B cell (primary cell): ENCODE measurements around the gene IGF1R. TPM values are rescaled to one million over a fixed set of nuclear protein-coding genes. Genes with fewer than 3 reads are reported as not detected.

Source experiments
- ATAC-seq: fragments of 200-7000 bp; cut with Tn5 transposase; one replicate; pipeline ENCODE4 v1.10.0; 2021; ENCODE audit warnings: low read depth, mild to moderate bottlenecking, moderate number of reproducible peaks, moderate library complexity
- CTCF ChIA-PET: fragments of 350-600 bp; sonication (Branson Sonifier 250); formaldehyde crosslinking; loops from one replicate; lab custom pipeline; 2021; ENCODE audit warnings: antibody characterized with exemption, inconsistent platforms; lab: Charles Lee
- POLR2A ChIA-PET: fragments of 350-600 bp; sonication (Branson Sonifier 250); formaldehyde crosslinking; loops from one replicate; lab custom pipeline; 2021; ENCODE audit warnings: antibody characterized with exemption; lab: Charles Lee
- DNase-seq: peaks from one replicate; pipeline ENCODE4 v3.0.0; 2013
- H2AFZ ChIP-seq: 2 replicates; pipeline ENCODE4 v1.6.1; 2012; ENCODE audit warnings: mild to moderate bottlenecking, low read depth, low read length; ENCODE audit not compliant: insufficient read depth, poor library complexity, severe bottlenecking
- H3K27ac ChIP-seq, 2 donors: 1 replicate in 1 of 2; 2 replicates in 1 of 2; pipeline ENCODE4 v1.5.1; 2012 to 2013; ENCODE audit warnings: low read length in 2 of 2, mild to moderate bottlenecking in 2 of 2, moderate library complexity in 1 of 2
- H3K27me3 ChIP-seq, 4 experiments: fragments of 200-600 bp in 1 of 4; sonication (generic) in 1 of 4; replicated peaks in 1 of 4; 1 replicate in 2 of 4; 2 replicates in 2 of 4; pipeline versions ENCODE4 v1.6.1 to v1.7.0; 2013 to 2016; ENCODE audit warnings: low read length in 3 of 4, mild to moderate bottlenecking in 2 of 4, mixed read lengths in 1 of 4, moderate library complexity in 1 of 4; ENCODE audit not compliant: insufficient read depth in 4 of 4, control insufficient read depth in 3 of 4; ENCODE audit errors: control extremely low read depth in 1 of 4
- H3K36me3 ChIP-seq, 2 experiments: replicated peaks in 1 of 2; 1 replicate in 1 of 2; 2 replicates in 1 of 2; pipeline versions ENCODE4 v1.6.1 to v1.7.1; 2013; ENCODE audit warnings: low read length in 1 of 2; ENCODE audit not compliant: insufficient read depth in 2 of 2, control insufficient read depth in 1 of 2; ENCODE audit errors: control extremely low read depth in 1 of 2, extremely low read depth in 1 of 2
- H3K4me1 ChIP-seq, 2 donors: fragments of 200-600 bp in 1 of 2; sonication (generic) in 1 of 2; 1 replicate in 1 of 2; 2 replicates in 1 of 2; pipeline versions ENCODE4 v1.5.1 to v1.6.1; 2013 to 2017; ENCODE audit warnings: low read length in 2 of 2; ENCODE audit not compliant: control insufficient read depth in 2 of 2, insufficient read depth in 2 of 2
- H3K4me2 ChIP-seq: replicated peaks from 2 replicates; pipeline ENCODE3; 2012; ENCODE audit warnings: mild to moderate bottlenecking, low read depth, low read length; ENCODE audit not compliant: poor library complexity, severe bottlenecking
- H3K4me3 ChIP-seq, 5 experiments: fragments of 200-600 bp in 1 of 5; sonication (generic) in 1 of 5; 1 replicate in 3 of 5; 2 replicates in 2 of 5; pipeline versions ENCODE4 v1.5.1 to v1.7.0; 2011 to 2016; ENCODE audit warnings: low read length in 4 of 5, mild to moderate bottlenecking in 4 of 5, low read depth in 2 of 5, control low read depth in 1 of 5, moderate library complexity in 1 of 5; ENCODE audit not compliant: insufficient read depth in 1 of 5; ENCODE audit errors: control extremely low read depth in 1 of 5, extremely low read depth in 1 of 5
- H3K79me2 ChIP-seq: fragments of 200-600 bp; sonication (generic); one replicate; pipeline ENCODE4 v1.6.0; 2016; ENCODE audit warnings: low read length; ENCODE audit not compliant: control insufficient read depth, insufficient read depth
- H3K9ac ChIP-seq: fragments of 200-600 bp; sonication (generic); 2 replicates; pipeline ENCODE4 v1.6.1; 2017; ENCODE audit warnings: mild to moderate bottlenecking, low read length, moderate library complexity
- H3K9me3 ChIP-seq, 3 donors: one replicate each; pipeline versions ENCODE4 v1.6.1 to v1.7.1; 2013; ENCODE audit warnings: low read length in 2 of 3; ENCODE audit not compliant: control insufficient read depth in 2 of 3, insufficient read depth in 1 of 3; ENCODE audit errors: control extremely low read depth in 1 of 3
- H4K20me1 ChIP-seq: 2 replicates; pipeline ENCODE4 v1.6.0; 2012; ENCODE audit warnings: mild to moderate bottlenecking, low read length; ENCODE audit not compliant: insufficient read depth, control insufficient read depth, poor library complexity, severe bottlenecking
- H3K27ac Mint-ChIP-seq: one replicate; pipeline ENCODE4 v1.8.0; 2021; ENCODE audit warnings: mixed read lengths
- H3K27me3 Mint-ChIP-seq: one replicate; pipeline ENCODE4 v1.8.0; 2021; ENCODE audit warnings: mixed read lengths
- H3K4me1 Mint-ChIP-seq: one replicate; pipeline ENCODE4 v1.8.0; 2021; ENCODE audit warnings: mixed read lengths
- H3K4me3 Mint-ChIP-seq: one replicate; pipeline ENCODE4 v1.8.0; 2021; ENCODE audit warnings: mixed read lengths
- H3K9me3 Mint-ChIP-seq: one replicate; pipeline ENCODE4 v1.8.0; 2022; ENCODE audit warnings: mixed read lengths; ENCODE audit not compliant: insufficient read depth
- CTCF ChIP-seq: fragments of 200-600 bp; IDR thresholded peaks from one replicate; pipeline ENCODE4 v1.8.0; 2022; ENCODE audit warnings: antibody characterized with exemption, mild to moderate bottlenecking
- EZH2 ChIP-seq: IDR thresholded peaks from 2 replicates; pipeline ENCODE4 v1.6.1; 2012; ENCODE audit warnings: borderline replicate concordance, low read depth, mild to moderate bottlenecking, moderate library complexity, low read length; ENCODE audit not compliant: insufficient read depth, poor library complexity, severe bottlenecking
- WGBS: methylation state at CpG from one replicate; pipeline ENCODE4 v1.1.5; 2013; ENCODE audit warnings: missing lambda C conversion rate; ENCODE audit not compliant: insufficient coverage; 5-methylcytosine and 5-hydroxymethylcytosine counted together
- intact Hi-C: fragments of 100-400 bp; cut with micrococcal nuclease; formaldehyde crosslinking; loops from one replicate; pipeline ENCODE4 v1.10.0; 2022
- polyA plus RNA-seq: library from polyadenylated mRNA; depleted of rRNA; stranded (reverse); fragments of >200 nt; gene quantifications from 2 replicates; pipeline ENCODE4 v1.2.3, GENCODE V29; 2012
- total RNA-seq, 2 donors: library from RNA; stranded (reverse); fragments of 120-200 nt in 1 of 2; gene quantifications; 1 replicate in 1 of 2; 2 replicates in 1 of 2; pipeline versions ENCODE4 v1.2.3 to v1.2.4, GENCODE V29; 2013 to 2022

Gene IGF1R
- total and polyA plus RNA-seq, 2 donors (not counting 1 experiment from before 2014, with no cell fraction given), result 5.4 to 23.1 TPM

- Histone ChIP-seq H3K79me2 (no peaks in the 10 kb centered on the region), H3K27me3 (peaks cover 0 to 7% (median 1%) of the 10 kb centered on the region in 4 experiments), H3K4me2 (no peak overlapping the region), H2AFZ (no peak overlapping the region), H3K4me1 (no peaks in the 10 kb centered on the region), H4K20me1 (no peaks in the 10 kb centered on the region), H3K9me3 (no peaks in the 10 kb centered on the region), H3K36me3 (no peaks in the 10 kb centered on the region), H3K27ac (no peak overlapping the region), H3K9ac (no peak overlapping the region), H3K4me3 (no peak overlapping the region)
- Mint-ChIP-seq H3K27me3 (peaks cover 18% of the 10 kb centered on the region), H3K4me1 (no peaks in the 10 kb centered on the region), H3K9me3 (no peaks in the 10 kb centered on the region), H3K27ac (no peak overlapping the region), H3K4me3 (no peak overlapping the region)
- TF ChIP-seq EZH2, result no peak
- TF ChIP-seq CTCF, result no peak
- no CpG with 5 or more reads among the region's 1 CpG for WGBS
- ChIA-PET POLR2A (no interaction called here), CTCF (interaction anchor here (1.6 kb wide), 1 partner anchor 29 kb away, joined by 4 read pairs; no protein-coding TSS in a partner anchor)
- no peak for DNase-seq
- ATAC-seq, result no peak
- intact Hi-C loops, result no loop called here
These were observed 20.1 kb upstream of the IGF1R start for GRCh38 chr15:98628216-98628615.

GRCh38 chr15:98635848-98636247 lies 12.5 kb upstream of the IGF1R start:
- intact Hi-C loops, result no loop called here
- CTCF ChIA-PET, result interaction anchor here (0.8 to 1.3 kb wide), 2 partner anchors 11 to 22 kb away, joined by 3 to 4 read pairs; no protein-coding TSS in a partner anchor

More at GRCh38 chr15:98635848-98636247, 12.5 kb upstream of the IGF1R start:
- POLR2A ChIA-PET, result no interaction called here
- Histone ChIP-seq H3K9ac (no peak overlapping the region), H3K9me3 (no peaks in the 10 kb centered on the region), H4K20me1 (no peaks in the 10 kb centered on the region), H3K4me2 (no peak overlapping the region), H3K27ac (no peak overlapping the region), H3K27me3 (no peaks in the 10 kb centered on the region), H3K79me2 (no peaks in the 10 kb centered on the region), H3K36me3 (no peaks in the 10 kb centered on the region), H3K4me3 (no peak overlapping the region), H3K4me1 (no peaks in the 10 kb centered on the region), H2AFZ (no peak overlapping the region)
- WGBS, result 93% methylated on average over 4 of the region's 7 CpGs
- H3K4me1 Mint-ChIP-seq, result no peaks in the 10 kb centered on the region
- no peak for TF ChIP-seq EZH2
- peaks cover 21% of the 10 kb centered on the region for H3K27me3 Mint-ChIP-seq
- no peak overlapping the region for H3K27ac Mint-ChIP-seq
- no peak for ATAC-seq
- no peaks in the 10 kb centered on the region for H3K9me3 Mint-ChIP-seq
- no peak for DNase-seq
- H3K4me3 Mint-ChIP-seq, result no peak overlapping the region
